Right lobe of liver (tissue), 4 donors: ENCODE measurements around the gene DCXR.

Experiments used
- CTCF ChIP-seq, 4 donors: fragments of 200-600 bp in 3 of 4; fragments of 450-650 bp in 1 of 4; IDR thresholded peaks; one replicate each; pipeline versions ENCODE4 v1.5.1 to v1.8.0; 2016 to 2022; ENCODE audit warnings: antibody characterized with exemption in 4 of 4, mild to moderate bottlenecking in 2 of 4
- POLR2A ChIP-seq: fragments of 450-650 bp; IDR thresholded peaks from one replicate; pipeline ENCODE4 v1.6.1; 2017; ENCODE audit warnings: antibody characterized with exemption, mild to moderate bottlenecking
- donor health status: DM: no; HTN: no; CAD: no.
- donor health status: DM: no; HTN: no; CAD: no.
- donor health status: DM: no; HTN: yes; CAD: no.

GRCh38 chr17:82003411-82004381 lies 33.8 kb downstream of the DCXR start:
- TF ChIP-seq CTCF (IDR thresholded peaks at IDR 0.05): no peak
- TF ChIP-seq POLR2A: no peak
